Measurements from ENCODE around the gene LRRC3C.
"Not testable (repeated sequence)": the region's sequence is repeated elsewhere in the genome, so short reads cannot be mapped to it uniquely, and the experiment has no call there.

Gene LRRC3C, protein sequence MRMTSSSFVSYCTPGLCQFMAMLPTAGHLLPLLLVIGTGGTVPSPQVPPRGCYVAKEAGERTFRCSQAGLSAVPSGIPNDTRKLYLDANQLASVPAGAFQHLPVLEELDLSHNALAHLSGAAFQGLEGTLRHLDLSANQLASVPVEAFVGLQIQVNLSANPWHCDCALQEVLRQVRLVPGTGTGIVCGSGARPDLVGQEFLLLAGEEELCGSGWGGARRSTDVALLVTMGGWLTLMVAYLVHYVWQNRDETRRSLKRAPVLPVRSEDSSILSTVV

DNA sequence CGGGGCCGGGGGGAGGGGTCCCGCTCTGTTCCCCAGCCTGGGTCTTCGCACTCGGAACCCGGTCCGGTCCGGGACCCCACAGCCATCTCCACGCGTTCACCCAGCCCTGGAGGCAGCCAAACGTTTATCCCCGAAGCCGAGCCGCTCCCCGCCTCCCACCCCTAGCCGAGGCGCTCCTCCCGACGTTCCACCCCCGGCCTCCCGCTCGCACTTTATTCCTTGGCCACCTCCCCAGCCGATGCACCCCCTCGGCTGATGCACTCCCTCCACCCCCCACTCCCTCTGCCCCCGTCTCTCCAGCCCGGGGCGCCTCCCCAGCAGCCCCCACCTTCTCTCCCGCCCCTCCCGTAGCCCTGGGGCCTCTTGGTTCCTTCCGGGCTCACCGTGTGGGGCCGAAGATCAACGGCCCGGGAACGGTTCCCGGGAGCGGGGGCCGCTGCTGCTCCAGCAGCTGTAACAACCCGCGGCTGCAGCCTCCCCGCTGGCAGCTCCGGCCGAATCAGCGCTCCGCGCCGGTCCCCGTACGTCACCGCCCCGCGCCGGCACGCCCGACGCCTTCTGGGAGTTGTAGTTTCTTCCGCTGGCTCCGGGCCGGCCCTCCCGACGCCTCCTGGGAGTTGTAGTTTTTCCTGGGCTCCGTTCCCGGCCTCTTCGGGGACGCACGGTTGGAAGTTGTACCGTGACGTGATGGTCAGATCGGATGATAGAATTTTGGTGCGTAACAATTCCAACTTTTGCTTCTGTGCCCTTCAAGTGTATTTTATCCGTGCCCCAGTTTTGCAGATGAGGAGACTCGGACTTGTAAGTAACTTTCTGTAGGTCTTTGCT, at the start of gene LRRC3C, which contains the start of gene ORMDL3:
Gene LRRC3C (plus strand): TSS at position 632 of the 828 bp plus-strand sequence. CDS start 13,792 bp downstream, outside the sequence.
Gene ORMDL3 (minus strand): TSS at position 501 of the 828 bp plus-strand sequence. CDS start 3,398 bp downstream, outside the sequence.
- FAIRE-seq = no peak

DNA sequence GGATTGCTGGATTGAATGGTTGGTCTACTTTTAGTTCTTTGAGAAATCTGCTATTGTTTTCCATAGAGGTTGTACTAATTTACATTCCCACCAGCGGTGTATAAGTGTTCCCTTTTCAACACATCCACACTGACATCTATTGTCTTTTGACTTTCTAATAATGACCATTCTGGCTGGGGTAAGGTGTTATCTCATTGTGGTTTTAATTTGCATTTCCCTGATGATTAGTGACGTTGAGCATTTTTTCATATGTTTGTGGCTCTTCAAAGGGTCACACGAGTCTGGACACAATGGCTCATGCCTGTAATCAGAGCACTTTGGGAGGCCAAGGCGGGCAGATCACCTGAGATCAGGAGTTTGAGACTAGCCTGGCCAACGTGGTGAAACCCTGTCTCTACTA, 41.4 kb upstream of the LRRC3C start:
- FAIRE-seq = not testable (repeated sequence)

DNA sequence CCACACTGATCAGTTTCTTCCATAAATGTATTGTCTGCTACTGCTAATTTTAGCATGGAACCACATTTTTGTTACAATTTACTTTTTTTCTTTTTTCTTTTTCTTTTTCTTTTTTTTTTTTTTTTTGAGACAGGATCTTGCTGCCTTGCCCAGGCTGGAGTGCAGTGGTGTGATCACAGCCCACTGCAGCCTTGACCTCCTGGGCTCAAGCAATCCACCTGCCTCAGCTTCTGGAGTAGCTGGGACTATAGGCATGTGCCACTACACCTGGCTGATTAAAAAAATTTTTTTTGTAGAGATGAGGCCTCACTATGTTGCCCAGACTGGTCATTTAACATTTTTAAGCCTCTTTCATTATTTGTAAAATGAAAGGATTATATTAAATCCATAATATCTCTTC, 40.5 kb upstream of the LRRC3C start:
- no peak for FAIRE-seq

DNA sequence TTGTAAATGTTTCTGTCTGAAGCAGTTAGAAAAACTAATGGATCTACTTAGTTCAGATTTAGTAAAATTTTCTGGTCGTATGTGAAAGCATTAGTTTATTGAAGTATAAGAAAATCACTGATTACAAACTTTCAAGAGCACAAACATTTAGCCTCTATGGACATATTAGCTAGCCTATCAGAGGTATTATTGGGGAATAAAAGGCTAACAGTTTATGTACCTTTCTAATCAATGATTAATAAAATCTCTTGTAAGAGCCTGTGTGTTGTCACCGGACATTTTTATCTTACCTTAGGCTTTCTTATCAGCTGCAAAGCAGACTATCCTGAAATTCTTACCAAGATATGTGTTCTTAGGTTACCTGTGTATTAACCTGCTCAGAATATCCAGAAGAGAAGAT, 38.3 kb upstream of the LRRC3C start:
- FAIRE-seq = no peak

DNA sequence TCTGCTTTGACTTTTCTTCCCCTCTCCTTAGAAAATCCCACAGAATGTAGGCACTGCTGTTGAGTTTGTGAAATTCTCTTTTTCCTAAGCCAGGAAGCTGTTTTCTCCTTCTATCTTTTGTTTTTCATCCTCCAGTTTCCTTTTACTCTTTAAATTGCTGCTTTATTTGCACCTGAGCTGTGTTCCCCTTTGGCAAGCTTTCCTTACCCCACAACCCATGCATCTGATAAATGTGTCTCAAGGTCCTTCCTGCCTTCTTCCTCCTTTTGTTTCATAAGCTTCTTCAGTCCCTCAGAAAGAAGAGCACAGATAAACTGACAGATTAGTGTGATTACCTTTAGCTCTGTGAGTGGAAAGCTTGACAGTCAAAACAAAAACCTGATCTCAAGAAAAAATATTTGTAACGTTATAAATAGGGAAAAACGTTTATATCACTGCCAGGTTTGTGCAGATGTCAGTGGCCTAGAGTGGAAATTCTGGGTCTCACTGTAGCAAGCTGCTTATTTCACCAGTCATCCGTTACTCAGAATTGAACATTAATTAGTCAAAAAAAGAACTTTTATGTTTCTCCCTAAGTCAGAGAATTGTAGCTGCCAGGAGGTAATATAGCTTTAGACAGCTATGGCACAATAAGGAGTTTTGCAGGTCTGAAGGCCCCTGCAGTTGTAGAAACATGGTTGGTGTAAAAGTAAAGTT, 32.7 kb upstream of the LRRC3C start:
- FAIRE-seq = no peak

DNA sequence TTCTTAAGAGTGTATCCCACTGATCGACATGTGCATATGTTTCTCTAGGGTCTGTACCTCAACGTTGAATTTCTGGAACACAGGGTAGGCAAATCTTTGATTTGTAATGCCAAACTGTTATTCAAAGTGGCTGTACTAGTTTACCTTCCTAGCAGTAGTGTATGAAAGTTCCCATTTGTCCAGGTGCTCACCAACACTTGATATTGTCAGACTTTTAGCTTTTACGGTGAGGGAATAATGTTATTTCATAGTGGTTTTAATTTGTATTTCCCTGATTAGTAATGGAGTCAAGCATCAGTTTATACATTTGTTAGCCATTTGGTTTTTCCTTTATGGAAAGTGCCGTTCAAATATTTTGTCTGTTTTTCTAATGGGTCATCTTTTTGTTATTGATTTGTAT, 29.4 kb upstream of the LRRC3C start:
- FAIRE-seq = no peak

DNA sequence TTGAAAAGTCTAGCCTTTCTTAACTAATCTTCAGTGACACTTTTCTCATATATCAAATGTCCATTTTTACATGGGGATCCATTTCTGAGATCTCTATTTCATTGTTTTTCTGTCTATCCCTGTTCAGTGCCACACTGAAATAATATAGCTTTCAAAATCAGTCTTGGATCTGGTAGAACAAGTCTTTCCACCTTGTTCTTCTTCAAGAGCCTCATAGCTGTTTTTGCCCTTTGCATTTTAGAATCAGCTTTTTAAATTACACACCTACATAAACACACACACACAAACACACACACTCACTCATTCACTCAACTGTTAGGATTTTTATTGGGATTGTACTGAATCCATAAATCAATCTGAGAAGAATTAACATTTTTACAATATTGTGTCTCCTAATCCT, 28.3 kb upstream of the LRRC3C start:
- no peak for FAIRE-seq

DNA sequence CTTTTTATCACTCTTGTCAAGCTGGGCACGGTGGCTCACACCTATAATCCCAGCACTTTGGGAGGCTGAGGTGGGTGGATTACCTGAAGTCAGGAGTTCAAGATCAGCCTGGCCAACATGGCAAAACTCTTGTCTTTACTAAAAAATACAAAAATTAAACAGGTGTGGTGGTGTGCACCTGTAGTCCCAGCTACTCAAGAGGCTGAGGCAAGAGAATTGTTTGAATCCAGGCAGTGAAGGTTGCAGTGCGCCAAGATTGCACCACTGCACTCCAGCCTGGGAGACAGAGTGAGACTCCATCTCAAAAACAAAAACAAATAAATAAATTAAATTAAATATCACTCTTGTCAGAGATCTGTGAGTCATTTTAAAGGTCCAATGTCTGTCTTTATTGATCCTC, 25.5 kb upstream of the LRRC3C start:
- FAIRE-seq = not testable (repeated sequence)

DNA sequence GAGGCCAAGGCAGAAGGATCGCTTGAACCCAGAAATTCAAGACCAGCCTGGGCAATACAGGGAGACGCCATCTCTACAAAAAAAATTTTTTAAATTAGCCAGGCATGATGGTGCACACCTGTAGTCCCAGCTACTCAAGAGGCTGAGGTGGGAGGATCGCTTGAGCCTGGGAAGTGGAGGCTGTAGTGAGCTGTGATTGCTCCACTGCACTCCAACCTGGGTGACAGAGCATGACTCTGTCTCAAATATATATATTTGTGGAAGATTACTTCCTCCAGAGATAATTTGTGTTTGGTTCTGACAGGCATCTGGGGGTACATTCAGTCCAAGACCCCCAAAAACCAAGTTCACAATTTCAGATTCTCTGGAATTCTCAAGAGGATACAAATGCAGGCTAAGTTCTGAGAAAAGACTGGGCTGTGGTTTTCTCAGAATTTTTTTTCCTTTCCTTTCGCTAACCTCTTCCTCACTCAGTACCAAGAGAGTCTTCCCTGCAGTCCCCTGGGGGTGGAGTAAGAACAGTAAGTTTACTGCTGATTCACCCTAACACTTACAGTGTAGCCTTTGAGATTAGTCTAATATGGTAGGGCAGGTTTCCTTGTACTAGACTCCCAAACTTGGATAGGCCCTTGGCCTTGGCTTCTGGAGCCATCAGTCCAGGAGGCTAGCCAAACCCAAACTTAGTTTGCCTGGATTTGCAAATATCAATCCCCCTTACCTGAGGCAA, 24.2 kb upstream of the LRRC3C start:
- no peak for FAIRE-seq

DNA sequence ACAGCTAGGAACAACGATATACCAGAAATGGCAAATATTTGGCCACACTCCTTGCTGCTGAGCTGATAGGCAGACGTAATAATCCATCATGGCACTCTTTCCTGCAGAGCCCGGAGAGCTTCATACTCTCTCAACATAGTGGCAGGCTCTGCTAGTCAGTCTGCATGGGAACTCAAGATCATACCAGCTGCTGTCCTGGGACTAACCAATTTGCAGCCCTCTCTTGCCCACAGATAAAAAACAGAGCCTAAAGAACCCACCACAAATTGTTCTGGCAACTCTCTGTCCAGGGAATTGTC, 22.6 kb upstream of the LRRC3C start:
- no peak for FAIRE-seq

DNA sequence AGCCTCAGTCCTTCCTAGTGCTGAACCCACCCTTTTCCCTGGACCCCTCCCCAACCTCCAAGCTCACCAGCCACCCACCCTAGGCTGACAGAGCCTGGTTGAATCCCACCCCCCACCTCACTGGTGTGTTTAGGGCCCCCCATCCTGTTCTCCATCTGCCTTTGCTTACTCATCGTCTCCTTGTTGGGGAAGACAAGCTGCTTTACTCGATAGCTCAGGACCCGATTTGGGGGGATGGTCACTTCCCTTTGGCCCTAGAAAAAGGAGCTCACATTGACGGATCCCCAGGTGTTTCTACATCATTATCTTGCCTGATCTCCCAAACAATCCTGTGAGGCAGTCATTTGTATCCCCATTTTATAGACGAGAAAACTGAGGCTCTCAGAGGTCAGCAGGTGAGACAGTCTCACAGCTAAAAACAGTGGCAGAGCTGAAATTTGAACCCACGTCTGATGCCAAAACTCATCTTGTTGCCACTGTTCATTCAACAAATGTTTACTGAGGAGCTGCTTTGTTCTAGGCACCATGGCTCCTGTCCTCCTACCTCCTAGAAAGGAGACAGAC, 18.7 kb upstream of the LRRC3C start:
- no peak for FAIRE-seq

DNA sequence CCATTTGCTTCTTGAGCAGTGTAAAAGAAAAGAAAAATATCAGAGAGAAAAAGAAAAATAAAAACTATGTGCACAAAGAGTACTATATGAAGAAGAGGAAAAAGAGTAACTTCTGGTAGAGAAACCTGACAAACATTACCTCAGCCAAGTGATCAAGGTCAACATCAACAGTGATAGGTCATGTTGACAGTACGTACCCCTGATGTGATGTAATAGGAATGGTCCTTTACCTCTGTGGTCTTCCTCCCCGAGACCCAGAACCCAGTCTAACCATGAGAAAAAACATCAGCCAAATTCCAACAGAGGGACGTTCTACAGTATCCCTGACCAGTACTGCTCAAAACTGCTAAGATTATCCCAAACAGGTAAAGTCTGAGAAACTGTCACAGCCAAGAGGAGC, 13.5 kb upstream of the LRRC3C start:
- no peak for FAIRE-seq

DNA sequence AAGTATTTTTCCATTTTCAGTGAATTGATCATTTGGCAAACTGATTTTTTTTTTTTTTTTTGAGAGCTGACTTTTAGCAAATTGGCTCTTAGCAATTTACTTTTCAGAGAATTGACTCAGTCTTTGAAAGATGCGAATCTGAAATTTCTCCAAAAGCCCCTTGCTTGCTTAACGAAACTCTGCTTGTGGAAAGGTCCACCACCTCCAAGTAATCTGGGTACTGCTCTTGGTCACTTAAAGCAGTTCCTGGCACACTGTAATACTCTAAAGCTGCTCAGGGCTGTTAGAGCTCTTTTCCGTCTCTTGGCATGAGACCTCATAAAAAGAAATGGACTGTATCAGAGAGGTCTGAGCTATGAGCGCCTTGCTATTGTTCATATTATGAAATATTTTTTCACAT, 12.0 kb upstream of the LRRC3C start:
- FAIRE-seq = no peak

DNA sequence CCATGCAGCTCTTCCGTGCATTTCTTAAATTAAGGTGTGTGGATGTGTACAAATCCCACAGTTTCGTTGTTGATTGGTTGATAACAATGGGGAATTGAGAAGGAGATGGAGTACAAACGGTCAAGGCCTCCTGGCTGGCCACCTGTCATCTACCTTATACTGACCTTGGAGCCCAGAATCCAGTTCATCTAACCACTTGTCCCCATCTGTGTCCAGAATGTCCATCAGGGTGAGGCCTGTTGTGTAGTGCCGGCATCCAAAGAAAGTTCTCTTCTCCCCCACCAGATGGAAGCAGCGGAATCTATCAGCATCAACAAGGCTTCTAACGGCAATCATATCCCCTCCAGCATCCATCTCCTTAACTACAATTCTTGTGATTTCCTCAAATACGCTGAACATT, 10.6 kb upstream of the LRRC3C start:
- no peak for FAIRE-seq

DNA sequence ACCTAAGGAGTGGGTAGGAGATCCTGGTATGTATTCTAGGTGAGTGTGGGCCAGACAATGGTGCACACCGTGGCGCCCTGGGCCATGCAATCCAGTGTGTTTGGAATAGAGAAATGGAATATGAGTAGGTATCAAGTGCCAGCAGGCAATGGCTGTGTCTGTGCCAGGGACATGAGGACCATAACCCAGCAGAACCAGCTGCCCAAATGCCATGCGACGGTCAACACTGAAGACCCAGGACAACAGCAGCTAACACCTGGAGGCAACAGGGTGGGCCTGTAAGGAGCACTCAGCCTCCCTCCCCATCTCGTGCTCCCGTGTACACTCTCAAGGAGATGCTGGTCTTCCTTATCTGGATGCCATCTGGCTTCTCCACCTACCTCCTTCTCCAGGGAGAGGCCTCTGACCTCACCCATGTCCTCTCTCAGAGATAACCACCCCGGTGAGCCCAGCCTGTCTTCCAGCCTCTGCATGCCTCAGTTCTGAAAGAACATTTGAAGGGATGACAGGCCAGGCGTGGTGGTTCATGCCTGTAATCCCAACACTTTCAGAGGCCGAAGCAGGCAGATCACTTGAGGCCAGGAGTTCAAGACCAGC, 8.3 kb upstream of the LRRC3C start:
- no peak for FAIRE-seq

DNA sequence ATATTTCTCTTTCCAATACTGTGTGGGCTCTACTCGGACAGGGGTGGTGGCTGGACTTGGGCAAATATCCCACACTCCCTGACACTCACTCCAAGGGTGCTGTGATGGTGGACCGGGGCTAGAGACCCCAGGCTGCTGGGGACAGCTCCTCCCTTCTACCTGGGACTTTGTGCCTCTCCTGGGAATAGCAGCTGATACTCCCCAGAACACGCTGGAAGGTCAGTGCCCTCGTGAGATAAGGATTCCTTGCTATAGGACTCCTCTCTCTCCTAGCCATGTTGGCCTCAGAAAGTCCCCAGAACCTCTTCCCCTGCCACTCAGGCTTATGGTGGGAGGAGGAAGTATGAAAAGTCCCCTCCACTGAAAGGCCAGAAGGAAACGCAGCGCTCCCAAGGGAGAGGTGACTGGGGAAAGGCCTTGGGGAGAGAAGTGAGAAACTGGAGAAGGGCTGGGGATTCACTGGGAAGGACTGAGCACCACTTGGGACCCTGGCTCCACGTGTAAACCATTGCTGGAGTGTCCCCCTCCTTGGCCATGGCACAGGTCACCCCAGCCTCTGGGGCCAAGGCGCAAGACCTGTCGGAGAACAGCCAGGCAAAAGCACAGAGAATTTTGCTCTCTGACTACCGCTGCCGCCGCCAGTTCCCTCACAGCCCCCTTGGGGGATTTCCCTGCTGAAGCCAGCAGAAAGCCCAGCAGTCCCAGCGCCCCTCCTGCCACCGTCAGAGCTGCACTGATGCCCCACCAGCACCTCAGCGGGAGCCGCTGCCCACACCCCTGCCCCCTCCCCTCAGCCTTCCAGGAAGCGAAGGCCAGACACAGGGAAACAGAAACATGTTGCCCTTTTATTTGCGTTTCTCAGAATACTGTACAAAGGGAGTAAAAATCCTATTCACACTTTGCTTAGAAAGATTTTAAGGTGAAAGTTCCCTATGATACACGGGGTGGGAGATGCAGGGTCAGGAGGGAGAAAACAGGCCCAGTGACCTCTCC, 7.0 kb upstream of the LRRC3C start:
- FAIRE-seq = no peak

DNA sequence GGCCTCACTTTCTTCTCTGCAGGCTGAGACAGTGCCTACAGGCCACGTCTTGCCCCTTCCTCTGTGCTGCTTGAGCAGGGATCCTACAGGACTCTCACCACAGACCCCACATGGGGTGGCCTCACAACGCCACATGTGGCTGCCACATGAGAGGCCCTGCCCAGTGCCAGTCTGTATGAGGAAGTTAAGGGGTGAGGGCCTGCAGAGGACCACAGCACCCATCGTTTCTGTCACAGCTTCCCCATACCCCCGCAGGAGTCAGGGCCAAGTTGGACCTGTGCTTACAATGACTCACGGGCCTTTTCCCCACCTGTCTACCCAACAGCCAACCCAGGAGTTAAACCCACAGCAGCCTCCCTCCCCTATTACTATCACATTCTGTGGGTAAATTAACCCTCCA, 6.2 kb upstream of the LRRC3C start:
- FAIRE-seq = no peak

DNA sequence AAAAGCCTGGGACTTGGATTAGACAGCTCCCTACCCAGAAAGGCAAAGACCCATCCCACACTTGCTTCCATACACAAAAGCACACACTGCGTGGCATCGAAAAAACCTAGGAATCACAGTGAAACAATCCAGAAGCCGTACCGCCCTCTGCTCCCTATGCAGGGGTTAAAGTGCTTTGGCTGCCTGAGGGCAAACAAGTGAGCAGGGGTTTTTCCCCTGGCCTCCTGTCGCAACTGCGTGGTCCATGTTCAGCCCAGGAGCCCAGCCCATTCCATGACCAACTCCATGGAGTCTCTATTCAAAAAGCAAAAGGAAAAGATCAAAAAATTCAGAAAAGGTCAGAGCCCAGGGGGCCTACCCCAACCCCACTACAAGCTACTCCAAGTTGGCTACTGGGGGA, 5.5 kb upstream of the LRRC3C start:
- no peak for FAIRE-seq

DNA sequence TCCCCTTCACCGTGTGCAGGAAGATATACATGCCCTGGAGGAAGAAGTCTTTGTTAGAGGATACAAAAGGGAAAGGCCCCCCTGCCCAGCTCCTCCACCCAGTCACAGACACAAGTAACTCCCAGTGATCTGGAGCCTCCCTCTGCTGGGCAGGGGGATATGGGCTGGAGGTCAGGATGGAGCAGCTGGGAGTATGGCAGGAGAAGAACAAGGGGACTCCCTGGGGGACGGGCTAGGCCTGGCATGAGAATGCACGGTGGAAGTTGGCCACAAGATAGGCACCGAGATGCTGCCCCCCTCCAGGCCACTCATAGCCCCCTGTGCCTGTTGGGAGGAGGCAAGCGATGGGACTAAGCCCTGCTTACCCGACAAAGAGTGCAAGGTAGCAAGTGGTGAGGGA, 4.3 kb upstream of the LRRC3C start:
- FAIRE-seq = no peak

DNA sequence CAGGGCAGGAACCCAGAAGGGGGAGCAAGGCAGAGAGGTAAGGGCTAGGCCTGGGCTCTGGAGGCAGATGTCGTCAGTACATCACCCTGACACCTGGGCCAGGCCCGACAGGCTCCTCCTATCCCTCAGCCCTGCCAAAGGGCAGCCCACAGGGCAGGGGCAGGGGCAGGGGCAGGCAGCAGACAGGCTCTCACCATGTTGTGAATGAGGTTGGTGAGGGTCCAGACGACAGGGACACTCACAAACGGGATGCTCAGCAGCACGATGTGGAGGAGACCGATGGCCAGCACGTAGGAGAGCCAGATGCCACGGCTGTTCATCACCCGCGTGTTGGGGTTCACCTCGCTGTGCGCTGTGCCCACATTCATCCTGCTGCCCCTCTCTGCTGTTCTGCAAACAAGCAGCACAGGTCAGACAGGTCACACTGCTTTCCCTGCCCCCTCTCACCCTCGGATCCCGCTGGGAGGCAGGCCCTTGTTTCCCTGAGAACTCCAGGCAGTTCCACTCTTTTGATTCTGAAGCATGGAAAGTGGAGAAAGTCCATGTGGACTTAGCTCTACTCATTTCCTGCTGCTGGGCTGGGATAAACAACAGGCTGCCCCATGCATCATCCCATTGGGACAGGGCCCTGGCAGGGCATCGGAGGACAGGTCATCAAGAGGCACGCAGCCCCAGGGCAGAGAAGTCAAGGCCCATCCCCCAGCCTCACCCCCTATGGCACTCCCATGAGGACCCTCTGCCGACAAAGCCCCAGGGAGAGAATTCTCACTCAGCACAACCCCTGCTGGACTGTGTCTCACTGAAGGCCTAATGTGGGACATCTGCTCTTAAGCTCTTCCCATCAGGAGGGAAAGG, 3.5 kb upstream of the LRRC3C start:
- FAIRE-seq = no peak
